GM21528 (cell line): ENCODE data around the gene PPP2R2B.

Experiments
- ATAC-seq: cut with Tn5 transposase; IDR thresholded peaks from one replicate; pipeline ENCODE4 v1.9.1; 2021; ENCODE audit warnings: mild to moderate bottlenecking, moderate library complexity; ENCODE audit not compliant: unreplicated experiment, low FRiP score

The PPP2R2B gene

GRCh38 chr5:146667633-146668272 is 210.8 kb downstream of the PPP2R2B start:
- no peak for ATAC-seq

GRCh38 chr5:146662229-146662628 is 216.3 kb downstream of the PPP2R2B start:
- ATAC-seq = no peak

GRCh38 chr5:146660376-146660960 is 218.1 kb downstream of the PPP2R2B start:
- no peak for ATAC-seq

- ATAC-seq = no peak
Measured at GRCh38 chr5:146659961-146660360, 218.6 kb downstream of the PPP2R2B start.

GRCh38 chr5:146656703-146657102 is 221.9 kb downstream of the PPP2R2B start:
- no peak for ATAC-seq

GRCh38 chr5:146653560-146653959 is 225.0 kb downstream of the PPP2R2B start:
- ATAC-seq = no peak

- no peak for ATAC-seq
Measured at GRCh38 chr5:146652547-146652946, 226.0 kb downstream of the PPP2R2B start.

- ATAC-seq = no peak
Measured at GRCh38 chr5:146647656-146648199, 230.8 kb downstream of the PPP2R2B start.

- ATAC-seq = no peak
Measured at GRCh38 chr5:146646441-146646840, 232.1 kb downstream of the PPP2R2B start.

GRCh38 chr5:146645342-146645741 is 233.2 kb downstream of the PPP2R2B start:
- no peak for ATAC-seq

GRCh38 chr5:146644831-146645230 is 233.7 kb downstream of the PPP2R2B start:
- ATAC-seq = no peak

GRCh38 chr5:146643776-146644175 is 234.8 kb downstream of the PPP2R2B start:
- ATAC-seq = no peak

GRCh38 chr5:146642410-146642809 is 236.1 kb downstream of the PPP2R2B start:
- ATAC-seq = no peak

GRCh38 chr5:146641941-146642340 is 236.6 kb downstream of the PPP2R2B start:
- ATAC-seq = no peak

GRCh38 chr5:146640285-146640896 is 238.2 kb downstream of the PPP2R2B start:
- ATAC-seq = no peak

- ATAC-seq = no peak
Measured at GRCh38 chr5:146635443-146635842, 243.1 kb downstream of the PPP2R2B start.

- ATAC-seq = no peak
Measured at GRCh38 chr5:146633323-146633764, 245.2 kb downstream of the PPP2R2B start.

- no peak for ATAC-seq
Measured at GRCh38 chr5:146632620-146633322, 245.8 kb downstream of the PPP2R2B start.

- no peak for ATAC-seq
Measured at GRCh38 chr5:146630472-146630871, 248.1 kb downstream of the PPP2R2B start.

- no peak for ATAC-seq
Measured at GRCh38 chr5:146628950-146629349, 249.6 kb downstream of the PPP2R2B start.

- ATAC-seq = no peak
Measured at GRCh38 chr5:146626936-146627335, 251.6 kb downstream of the PPP2R2B start.
